Loucy (cell line): ENCODE results near the gene RBM20.
"Not testable (repeated sequence)": the region's sequence is repeated elsewhere in the genome, so short reads cannot be mapped to it uniquely, and the experiment has no call there.

Experiments
- H2AFZ ChIP-seq: fragments of 200-600 bp; sonication (generic); 2 replicates; pipeline ENCODE4 v1.6.0; 2016; ENCODE audit warnings: antibody characterized with exemption, mild to moderate bottlenecking, low read length, moderate library complexity
- H3F3A ChIP-seq: fragments of 200-600 bp; 2 replicates; pipeline ENCODE4 v1.6.0; 2016; ENCODE audit warnings: antibody characterized with exemption, low read depth, mild to moderate bottlenecking
- H3K27me3 ChIP-seq: fragments of 200-600 bp; sonication (generic); 2 replicates; pipeline ENCODE4 v1.6.1; 2014; ENCODE audit warnings: low read length, mild to moderate bottlenecking; ENCODE audit not compliant: insufficient read depth, poor library complexity, severe bottlenecking
- H3K36me3 ChIP-seq: fragments of 200-600 bp; sonication (generic); 2 replicates; pipeline ENCODE4 v1.6.1; 2016; ENCODE audit warnings: low read length; ENCODE audit not compliant: insufficient read depth
- H3K4me1 ChIP-seq: fragments of 200-600 bp; sonication (generic); 2 replicates; pipeline ENCODE4 v1.5.1; 2014; ENCODE audit warnings: low read length, mild to moderate bottlenecking; ENCODE audit not compliant: insufficient read depth, poor library complexity, severe bottlenecking
- H3K4me2 ChIP-seq: fragments of 200-600 bp; sonication (generic); 2 replicates; pipeline ENCODE4 v1.6.0; 2014; ENCODE audit warnings: antibody characterized with exemption, low read length, low read depth, mild to moderate bottlenecking; ENCODE audit not compliant: poor library complexity, severe bottlenecking
- H3K4me3 ChIP-seq: fragments of 200-600 bp; sonication (generic); 2 replicates; pipeline ENCODE4 v1.5.1; 2014; ENCODE audit warnings: low read length, mild to moderate bottlenecking, mixed read lengths; ENCODE audit not compliant: poor library complexity, severe bottlenecking
- H3K79me2 ChIP-seq: fragments of 200-600 bp; sonication (generic); 2 replicates; pipeline ENCODE4 v1.6.1; 2014; ENCODE audit warnings: low read length; ENCODE audit not compliant: insufficient read depth
- H3K9ac ChIP-seq: fragments of 200-600 bp; sonication (generic); 2 replicates; pipeline ENCODE4 v1.6.0; 2014; ENCODE audit warnings: mild to moderate bottlenecking, low read depth, low read length, moderate library complexity; ENCODE audit not compliant: poor library complexity, severe bottlenecking
- H3K9me2 ChIP-seq: fragments of 200-600 bp; sonication (generic); replicated peaks from 2 replicates; pipeline ENCODE4 v1.6.1; 2016; ENCODE audit warnings: low read depth, low read length, mixed read lengths
- H3K9me3 ChIP-seq: fragments of 200-600 bp; sonication (generic); 2 replicates; pipeline ENCODE4 v1.6.1; 2014; ENCODE audit warnings: mild to moderate bottlenecking, antibody characterized with exemption, low read length, low read depth; ENCODE audit not compliant: insufficient read depth
- H4K20me1 ChIP-seq: fragments of 200-600 bp; sonication (generic); 2 replicates; pipeline ENCODE4 v1.6.0; 2014; ENCODE audit warnings: antibody characterized with exemption, low read length, mild to moderate bottlenecking; ENCODE audit not compliant: insufficient read depth, poor library complexity, severe bottlenecking
- CTCF ChIP-seq: fragments of 200-600 bp; sonication (generic); conservative IDR thresholded peaks from 2 replicates; pipeline ENCODE4 v1.5.1; 2014; ENCODE audit warnings: mild to moderate bottlenecking, antibody characterized with exemption, low read length
- EZH2phosphoT487 ChIP-seq: fragments of 200-600 bp; IDR thresholded peaks from 2 replicates; pipeline ENCODE4 v1.6.1; 2018; ENCODE audit warnings: antibody characterized with exemption, mild to moderate bottlenecking, moderate library complexity, borderline replicate concordance

The RBM20 gene

GRCh38 chr10:110610308-110610774 is 33.8 kb upstream of the RBM20 start:
- H3K4me1 ChIP-seq = no peaks in the 10 kb centered on the region
- H3K9ac ChIP-seq = no peak overlapping the region
- H4K20me1 ChIP-seq = no peaks in the 10 kb centered on the region
- H3K27me3 ChIP-seq = no peaks in the 10 kb centered on the region
- H3F3A ChIP-seq = no peaks in the 10 kb centered on the region
- H2AFZ ChIP-seq = no peak overlapping the region
- H3K4me2 ChIP-seq = no peak overlapping the region
- peaks cover 8% of the 10 kb centered on the region; the same call in 1 of the 2 replicates for H3K36me3 ChIP-seq
- H3K9me2 ChIP-seq = no peaks in the 10 kb centered on the region
- peak; percentile 95 for TF ChIP-seq CTCF
- no peak for TF ChIP-seq EZH2phosphoT487
- H3K79me2 ChIP-seq = no peaks in the 10 kb centered on the region
- no peak overlapping the region for H3K4me3 ChIP-seq
- no peaks in the 10 kb centered on the region for H3K9me3 ChIP-seq

- not testable (repeated sequence) for H3K4me2 ChIP-seq, H3K36me3 ChIP-seq, H3K9ac ChIP-seq
Observed at GRCh38 chr10:110610781-110611180, 33.4 kb upstream of the RBM20 start.

GRCh38 chr10:110612087-110612486 is 32.0 kb upstream of the RBM20 start:
- H3K4me1 ChIP-seq = no peaks in the 10 kb centered on the region
- no peaks in the 10 kb centered on the region for H3K27me3 ChIP-seq
- H3K4me2 ChIP-seq = no peak overlapping the region
- H3K4me3 ChIP-seq = no peak overlapping the region
- no peaks in the 10 kb centered on the region for H3K9me3 ChIP-seq
- H2AFZ ChIP-seq = no peak overlapping the region
- no peak overlapping the region for H3K9ac ChIP-seq
- no peaks in the 10 kb centered on the region for H3K9me2 ChIP-seq
- no peaks in the 10 kb centered on the region for H3F3A ChIP-seq
- H3K79me2 ChIP-seq = no peaks in the 10 kb centered on the region
- TF ChIP-seq CTCF = no peak
- no peak for TF ChIP-seq EZH2phosphoT487
- H4K20me1 ChIP-seq = no peaks in the 10 kb centered on the region
- no peaks in the 10 kb centered on the region for H3K36me3 ChIP-seq

More at GRCh38 chr10:110610781-110611180, 33.4 kb upstream of the RBM20 start:
- not testable (repeated sequence) for H3K79me2 ChIP-seq, H3K9me3 ChIP-seq, H4K20me1 ChIP-seq, H3K4me3 ChIP-seq, H3F3A ChIP-seq, H2AFZ ChIP-seq, H3K9me2 ChIP-seq, H3K4me1 ChIP-seq, H3K27me3 ChIP-seq

- no peak overlapping the region for H3K9ac ChIP-seq
- no peak overlapping the region for H2AFZ ChIP-seq
- H3K9me3 ChIP-seq = no peaks in the 10 kb centered on the region
- H3K4me1 ChIP-seq = no peaks in the 10 kb centered on the region
- no peaks in the 10 kb centered on the region for H3K9me2 ChIP-seq
- no peaks in the 10 kb centered on the region for H3K36me3 ChIP-seq
- no peak overlapping the region for H3K4me3 ChIP-seq
- no peaks in the 10 kb centered on the region for H3F3A ChIP-seq
- H4K20me1 ChIP-seq = no peaks in the 10 kb centered on the region
- no peaks in the 10 kb centered on the region for H3K27me3 ChIP-seq
- no peaks in the 10 kb centered on the region for H3K79me2 ChIP-seq
- TF ChIP-seq EZH2phosphoT487 (no peak), CTCF (no peak)
- H3K4me2 ChIP-seq = no peak overlapping the region
Observed at GRCh38 chr10:110612629-110613028, 31.5 kb upstream of the RBM20 start.
